SK-N-SH (cell line): ENCODE data around the gene LZTFL1.

Experiments
- CTCF ChIP-seq: fragments of 200-600 bp; sonication (generic); IDR thresholded peaks from 2 replicates; pipeline ENCODE4 v1.6.1; 2017; ENCODE audit warnings: antibody characterized with exemption, mild to moderate bottlenecking, moderate library complexity
- EZH2phosphoT487 ChIP-seq: fragments of 200-600 bp; sonication (generic); IDR thresholded peaks from 2 replicates; pipeline ENCODE4 v1.6.1; 2017; ENCODE audit warnings: low read depth, mixed run types, mild to moderate bottlenecking, antibody characterized with exemption, moderate library complexity, borderline replicate concordance
- JUND ChIP-seq: IDR thresholded peaks from 2 replicates; pipeline ENCODE4 v1.4.0; 2012
- MAX ChIP-seq: IDR thresholded peaks from 2 replicates; pipeline ENCODE4 v1.4.0; 2012; ENCODE audit warnings: low read depth
- MXI1 ChIP-seq: IDR thresholded peaks from 2 replicates; pipeline ENCODE4 v1.6.1; 2012; ENCODE audit warnings: mild to moderate bottlenecking, low read depth, low read length, improper control_type of control experiment
- NFIC ChIP-seq: IDR thresholded peaks from 2 replicates; pipeline ENCODE4 v1.4.0; 2012; ENCODE audit warnings: borderline replicate concordance
- NRF1 ChIP-seq: IDR thresholded peaks from 2 replicates; pipeline ENCODE4 v1.6.1; 2012; ENCODE audit warnings: low read depth, mild to moderate bottlenecking, low read length
- POLR2AphosphoS5 ChIP-seq: IDR thresholded peaks from 2 replicates; pipeline ENCODE4 v1.6.1; 2012; ENCODE audit warnings: low read depth, low read length
- REST ChIP-seq: IDR thresholded peaks from 2 replicates; pipeline ENCODE4 v1.6.1; 2012; ENCODE audit warnings: mild to moderate bottlenecking, low read depth, low read length, moderate library complexity
- SMC3 ChIP-seq: IDR thresholded peaks from 2 replicates; pipeline ENCODE4 v1.6.1; 2012; ENCODE audit warnings: low read depth, low read length, improper control_type of control experiment
- TAF1 ChIP-seq: IDR thresholded peaks from 2 replicates; pipeline ENCODE4 v1.6.1; 2012; ENCODE audit warnings: low read depth, mild to moderate bottlenecking, low read length, moderate library complexity, borderline replicate concordance
- USF1 ChIP-seq: IDR thresholded peaks from 2 replicates; pipeline ENCODE4 v1.4.0; 2012; ENCODE audit warnings: low read depth, borderline replicate concordance
- ZBTB33 ChIP-seq: IDR thresholded peaks from 2 replicates; pipeline ENCODE4 v1.4.0; 2012; ENCODE audit warnings: low read depth, borderline replicate concordance

- TF ChIP-seq POLR2AphosphoS5 (no peak), MXI1 (no peak), REST (no peak), NFIC (no peak), JUND (no peak), CTCF (no peak), MAX (no peak), ZBTB33 (no peak), EZH2phosphoT487 (no peak), NRF1 (no peak), USF1 (no peak), TAF1 (no peak), SMC3 (no peak)
Measured at GRCh38 chr3:45830121-45830520, 11.8 kb downstream of the LZTFL1 start.
